Activated CD4-positive, alpha-beta T cell treated with anti-CD3 and anti-CD28 coated beads, Interleukin-2, amount 50 U/mL, for 48 hours (primary cell): ENCODE measurements around the gene TEC.
"Not testable (repeated sequence)": the region's sequence is repeated elsewhere in the genome, so short reads cannot be mapped to it uniquely, and the experiment has no call there.

Experiments
- DNase-seq, 2 experiments: peaks; one replicate each; pipeline ENCODE4 v3.0.0-alpha.2; 2020

The TEC gene

GRCh38 chr4:48268956-48269860, at the start of gene TEC:
Gene TEC (minus strand): TSS chr4:48269838. CDS start chr4:48228614, 41,224 bp downstream.
- DNase-seq: peak; percentile 52 to 59

GRCh38 chr4:48315728-48316630, 46.3 kb upstream of the TEC start:
- DNase-seq: peak in 1 of 2 experiments; percentile 19

- DNase-seq: not testable (repeated sequence)
These were observed 45.1 kb upstream of the TEC start for GRCh38 chr4:48314746-48315145.

GRCh38 chr4:48311896-48312295, 42.3 kb upstream of the TEC start:
- no peak for DNase-seq

DNA sequence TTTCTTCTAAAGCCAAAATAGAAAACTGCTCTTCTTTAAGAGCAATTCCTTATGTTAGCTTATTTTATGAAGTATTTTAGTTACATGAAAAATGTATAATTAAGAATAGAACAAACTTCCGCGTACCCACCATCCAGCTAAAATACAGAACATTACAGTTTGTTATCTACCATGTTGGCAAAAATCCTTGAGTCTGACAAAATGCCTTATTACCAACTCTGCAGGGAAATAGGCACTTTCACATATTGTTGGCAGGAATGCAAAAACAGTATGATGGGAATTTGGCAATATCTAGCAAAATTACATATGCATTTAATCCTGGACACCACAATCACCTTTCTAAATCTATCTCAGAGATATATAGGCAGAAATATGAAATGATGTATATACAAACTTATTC, 39.3 kb upstream of the TEC start:
- DNase-seq: no peak

GRCh38 chr4:48307528-48307927, 37.9 kb upstream of the TEC start:
- DNase-seq: no peak

GRCh38 chr4:48305508-48305907, 35.9 kb upstream of the TEC start:
- no peak for DNase-seq

- DNase-seq: no peak
These were observed 30.4 kb upstream of the TEC start for GRCh38 chr4:48300004-48300403.

GRCh38 chr4:48299560-48299959, 29.9 kb upstream of the TEC start:
- no peak for DNase-seq

DNA sequence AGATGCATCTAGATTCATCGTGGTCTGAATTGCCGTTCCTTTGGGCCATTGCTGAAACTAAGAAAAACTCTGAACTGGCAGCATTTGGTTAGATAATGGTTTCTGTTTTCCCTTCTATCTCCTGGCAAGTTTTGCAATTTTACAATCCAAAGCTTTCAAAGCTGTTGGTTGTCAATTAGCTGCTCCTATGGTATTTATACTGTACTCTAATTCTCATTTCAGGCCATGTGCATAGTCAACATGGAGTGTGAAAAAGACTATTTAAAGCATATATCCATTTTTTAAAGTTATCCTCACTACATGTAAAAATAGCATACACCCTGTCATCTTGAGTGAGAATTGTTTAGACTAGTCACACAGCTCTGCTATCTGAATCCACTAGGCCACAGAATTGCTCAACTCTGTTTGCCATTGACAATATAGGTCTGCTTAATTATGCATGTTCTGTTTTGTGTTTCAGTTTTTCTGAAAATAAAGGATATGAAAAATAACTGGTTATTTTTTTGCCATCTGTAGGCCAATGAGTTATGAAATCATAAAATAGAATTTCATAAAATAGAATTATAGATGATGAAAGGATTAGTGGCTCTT, 27.7 kb upstream of the TEC start:
- no peak for DNase-seq

DNA sequence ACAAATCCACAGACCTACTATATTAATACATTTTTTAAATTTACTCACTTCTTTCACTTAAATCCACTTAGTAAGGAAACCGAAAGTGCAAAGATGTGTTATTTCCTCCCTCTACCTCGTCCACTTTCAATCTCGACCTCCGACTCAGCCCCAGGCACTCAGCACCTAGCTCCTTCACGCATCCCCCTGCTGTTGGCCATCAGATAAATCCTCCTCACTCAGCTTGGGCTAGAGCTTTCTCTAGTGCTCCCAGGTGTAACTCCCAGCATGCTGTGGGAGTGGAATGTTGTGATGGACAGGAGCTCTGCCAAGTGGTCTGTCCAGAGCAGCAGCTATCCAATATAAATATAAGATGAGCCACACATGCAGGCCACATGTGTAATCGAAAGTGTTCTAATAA, 26.7 kb upstream of the TEC start:
- DNase-seq: peak in 1 of 2 experiments; percentile 16

DNA sequence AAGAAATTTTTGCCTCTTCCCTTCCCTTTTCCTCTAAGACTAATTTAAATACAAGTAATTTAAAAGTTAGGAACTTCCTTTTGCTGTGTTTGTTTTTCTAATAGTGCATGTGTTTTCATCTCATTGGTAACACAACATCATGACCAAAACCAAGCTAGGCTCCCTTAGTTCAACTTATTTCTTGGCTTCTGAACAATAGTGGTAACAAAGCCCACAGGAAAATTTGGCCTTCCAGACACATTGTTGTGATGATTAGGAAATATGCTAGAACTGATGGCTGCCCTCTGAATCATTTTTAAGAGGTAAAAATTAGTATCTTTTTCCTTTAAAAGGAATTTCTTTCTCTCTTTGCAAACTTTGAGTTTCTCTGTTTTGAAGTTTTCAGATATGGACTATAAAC, 25.5 kb upstream of the TEC start:
- no peak for DNase-seq

- not testable (repeated sequence) for DNase-seq
These were observed 22.7 kb upstream of the TEC start for GRCh38 chr4:48292218-48292790.

DNA sequence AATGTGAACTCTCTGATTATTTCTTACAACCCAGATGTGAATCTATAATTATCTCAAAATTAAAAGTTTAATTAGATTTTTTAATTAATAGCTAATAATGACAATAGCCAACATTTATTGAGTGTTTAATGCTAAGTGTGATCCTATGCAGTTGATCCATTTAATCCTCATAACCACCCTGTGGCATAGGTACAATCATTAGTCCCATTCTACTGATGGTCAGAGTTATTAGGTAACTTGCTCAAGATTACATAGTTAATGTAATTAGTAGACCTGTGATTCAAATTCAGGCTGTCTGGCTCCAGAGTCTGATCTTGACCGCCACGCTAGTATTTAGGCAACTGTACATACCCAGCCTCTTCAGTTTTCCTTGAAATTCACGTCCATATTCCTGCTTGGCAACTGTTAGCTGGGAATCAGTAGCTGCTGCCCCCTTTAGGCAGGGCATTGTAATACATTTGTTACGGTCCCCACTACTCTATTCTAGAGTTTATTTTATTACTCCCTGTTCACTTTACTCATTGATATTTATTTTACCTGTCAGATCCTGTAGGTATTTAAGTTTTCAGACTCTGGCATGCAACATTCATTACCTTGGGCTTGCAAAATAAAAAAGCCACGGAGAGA, 20.6 kb upstream of the TEC start:
- DNase-seq: no peak

- not testable (repeated sequence) for DNase-seq
These were observed 16.4 kb upstream of the TEC start for GRCh38 chr4:48286060-48286459.

DNA sequence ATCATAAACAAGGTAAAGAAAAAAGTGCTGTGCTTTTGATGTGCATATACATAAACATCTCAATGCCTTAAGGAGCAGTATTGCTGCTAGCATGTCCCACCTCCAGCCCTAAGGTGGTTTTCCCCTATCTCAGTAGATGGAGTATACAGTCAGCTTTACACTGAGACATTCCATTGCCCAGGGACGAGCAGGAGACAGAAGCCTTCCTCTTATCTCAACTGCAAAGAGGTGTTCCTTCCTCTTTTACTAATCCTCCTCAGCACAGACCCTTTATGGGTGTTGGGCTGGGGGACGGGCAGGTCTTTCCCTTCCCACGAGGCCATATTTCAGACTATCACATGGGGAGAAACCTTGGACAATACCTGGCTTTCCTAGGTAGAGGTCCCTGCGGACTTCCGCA, 16.0 kb upstream of the TEC start:
- not testable (repeated sequence) for DNase-seq

GRCh38 chr4:48275686-48276085, 6.0 kb upstream of the TEC start:
- DNase-seq: no peak

- no peak for DNase-seq
These were observed 5.6 kb upstream of the TEC start for GRCh38 chr4:48275247-48275646.

DNA sequence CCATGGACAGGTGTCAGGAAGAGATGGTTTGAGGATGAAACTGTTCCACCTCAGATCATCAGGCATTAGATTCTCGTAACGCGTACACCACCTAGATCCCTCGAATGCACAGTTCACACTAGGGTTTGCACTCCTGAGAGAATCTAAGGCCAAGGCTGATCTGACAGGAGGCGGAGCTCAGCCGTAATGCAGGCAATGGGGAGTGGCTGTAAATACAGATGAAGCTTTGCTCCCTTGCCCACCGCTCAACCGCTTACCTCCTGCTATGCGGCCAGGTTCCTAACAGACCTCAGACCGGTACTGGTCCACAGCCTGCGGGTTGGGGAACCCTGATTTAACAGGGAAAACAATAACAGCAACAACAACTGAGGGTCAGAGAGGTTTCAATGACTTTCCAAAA, 2.0 kb upstream of the TEC start:
- DNase-seq: no peak

GRCh38 chr4:48270951-48271473, 1.4 kb upstream of the TEC start:
- no peak for DNase-seq

DNA sequence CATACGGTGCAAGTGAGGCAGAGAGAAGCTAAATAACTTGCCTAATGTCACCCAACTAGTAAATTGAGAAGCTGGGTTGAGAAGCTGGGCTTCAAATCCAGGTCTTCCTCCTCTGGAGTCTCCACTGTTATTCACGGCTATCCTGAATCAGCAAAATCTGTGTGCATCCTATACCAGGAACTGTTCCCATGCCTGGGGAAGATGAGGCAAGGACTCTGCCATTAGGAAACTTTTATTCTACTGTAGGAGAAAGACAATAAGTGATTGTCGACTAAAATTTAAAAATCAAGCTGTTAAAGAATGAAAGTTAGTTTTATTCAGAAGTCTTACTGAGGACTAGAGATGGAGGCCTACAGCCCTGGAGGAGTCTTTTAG, 872 bp upstream of the TEC start:
- no peak for DNase-seq

DNA sequence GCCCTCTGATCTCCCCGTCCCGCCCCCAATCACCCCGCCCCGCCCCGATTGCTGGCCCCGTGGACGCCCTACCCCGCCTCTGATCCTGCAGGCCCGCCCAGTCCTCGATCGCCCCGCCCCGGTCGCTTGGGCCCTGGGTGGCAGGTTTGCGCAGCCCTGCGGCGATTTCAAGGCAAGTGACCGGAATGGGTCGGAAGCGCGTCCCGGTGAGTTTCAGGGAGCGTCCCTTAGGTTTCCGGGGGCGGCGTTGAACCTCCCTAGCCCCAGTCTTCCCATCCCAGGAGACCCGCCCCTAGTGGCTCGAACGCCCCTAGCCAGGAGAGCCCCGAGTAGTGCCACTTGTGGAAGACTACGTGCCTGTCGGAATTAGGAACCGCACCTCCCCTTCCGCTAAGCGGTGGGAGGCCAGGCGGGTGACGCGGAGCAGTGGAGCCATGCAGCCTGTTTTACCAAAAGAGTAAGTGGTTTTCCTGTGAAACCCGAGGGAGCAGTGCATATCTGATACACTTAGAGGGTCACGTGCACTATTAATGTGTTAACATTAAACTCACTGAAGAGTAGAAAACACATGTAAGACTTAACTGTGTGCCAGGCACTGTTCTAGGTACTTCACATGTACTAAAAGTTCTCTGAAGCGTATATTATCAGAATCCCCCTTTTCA, 354 bp upstream of the TEC start:
- peak; percentile 97 for DNase-seq
